GM23338 (cell line): ENCODE data around the gene COL6A3. TPM values are rescaled to one million over a fixed set of nuclear protein-coding genes. Genes with fewer than 3 reads are reported as not detected.
"Not testable (repeated sequence)": the region's sequence is repeated elsewhere in the genome, so short reads cannot be mapped to it uniquely, and the experiment has no call there.

Experiments
- ATAC-seq: fragments of 200-7000 bp; cut with Tn5 transposase; 3 replicates; pipeline ENCODE4 v1.9.1; 2020
- DNase-seq: peaks from one replicate; pipeline ENCODE4 v3.0.0-alpha.2; 2015; ENCODE audit warnings: low spot score
- H2AFZ ChIP-seq: fragments of 200-600 bp; sonication (generic); 2 replicates; pipeline ENCODE4 v1.8.0; 2016; ENCODE audit warnings: antibody characterized with exemption, mild to moderate bottlenecking, moderate library complexity
- H3F3A ChIP-seq: fragments of 200-600 bp; sonication (generic); replicated peaks from 2 replicates; pipeline ENCODE4 v1.8.0; 2017; ENCODE audit warnings: antibody characterized with exemption, mixed run types, low read depth
- H3K27ac ChIP-seq: fragments of 200-600 bp; sonication (generic); 2 replicates; pipeline ENCODE4 v1.6.1; 2016; ENCODE audit warnings: low read depth
- H3K27me3 ChIP-seq: fragments of 200-600 bp; sonication (generic); 2 replicates; pipeline ENCODE4 v1.8.0; 2016; ENCODE audit warnings: mild to moderate bottlenecking, mixed run types, moderate library complexity; ENCODE audit not compliant: insufficient read depth
- H3K36me3 ChIP-seq: fragments of 200-600 bp; sonication (generic); 2 replicates; pipeline ENCODE4 v1.8.0; 2016; ENCODE audit warnings: mild to moderate bottlenecking; ENCODE audit not compliant: insufficient read depth
- H3K4me1 ChIP-seq: fragments of 200-600 bp; sonication (generic); 2 replicates; pipeline ENCODE4 v1.8.0; 2016; ENCODE audit warnings: mild to moderate bottlenecking, moderate library complexity; ENCODE audit not compliant: insufficient read depth
- H3K4me2 ChIP-seq: fragments of 200-600 bp; sonication (generic); 2 replicates; pipeline ENCODE4 v1.7.1; 2017; ENCODE audit warnings: mixed run types
- H3K4me3 ChIP-seq: fragments of 200-600 bp; sonication (generic); 2 replicates; pipeline ENCODE4 v1.6.1; 2016; ENCODE audit warnings: mixed run types
- H3K79me2 ChIP-seq: fragments of 200-600 bp; sonication (generic); replicated peaks from 2 replicates; pipeline ENCODE4 v1.8.0; 2017; ENCODE audit warnings: mild to moderate bottlenecking; ENCODE audit not compliant: insufficient read depth
- H3K9me2 ChIP-seq: fragments of 200-600 bp; sonication (generic); 2 replicates; pipeline ENCODE4 v1.8.0; 2017; ENCODE audit not compliant: insufficient read depth
- H4K20me1 ChIP-seq: fragments of 200-600 bp; sonication (generic); replicated peaks from 2 replicates; pipeline ENCODE4 v1.8.0; 2017; ENCODE audit warnings: mild to moderate bottlenecking; ENCODE audit not compliant: insufficient read depth
- H3K27ac Mint-ChIP-seq: 2 replicates; pipeline ENCODE4 v1.8.0; 2020; ENCODE audit warnings: inconsistent platforms, mild to moderate bottlenecking, moderate library complexity, mixed read lengths
- H3K27me3 Mint-ChIP-seq: 3 replicates; pipeline ENCODE4 v1.8.0; 2022; ENCODE audit warnings: low read depth, mild to moderate bottlenecking, moderate library complexity, mixed read lengths, inconsistent platforms; ENCODE audit not compliant: insufficient read depth, poor library complexity
- H3K36me3 Mint-ChIP-seq: 3 replicates; pipeline ENCODE4 v1.8.0; 2021; ENCODE audit warnings: low read depth, mild to moderate bottlenecking, inconsistent platforms, moderate library complexity, mixed read lengths
- H3K4me1 Mint-ChIP-seq: 3 replicates; pipeline ENCODE4 v1.8.0; 2020; ENCODE audit warnings: mild to moderate bottlenecking, inconsistent platforms, mixed read lengths
- H3K4me3 Mint-ChIP-seq: 3 replicates; pipeline ENCODE4 v1.8.0; 2021; ENCODE audit warnings: moderate library complexity, mild to moderate bottlenecking, inconsistent platforms, mixed read lengths
- H3K9me3 Mint-ChIP-seq: 3 replicates; pipeline ENCODE4 v1.8.0; 2020; ENCODE audit warnings: moderate library complexity, mild to moderate bottlenecking, inconsistent platforms, mixed read lengths
- CTCF ChIP-seq, 2 experiments: fragments of 200-600 bp in 1 of 2; sonication (generic) in 1 of 2; conservative IDR thresholded peaks; 2 replicates each; pipeline versions ENCODE4 v1.5.1 to v1.6.1; 2016 to 2017; ENCODE audit warnings: antibody characterized with exemption in 2 of 2, low read depth in 2 of 2, mild to moderate bottlenecking in 2 of 2, moderate library complexity in 1 of 2
- ETS1 ChIP-seq: IDR thresholded peaks from 2 replicates; pipeline ENCODE4 v1.6.1; 2016; ENCODE audit warnings: antibody characterized with exemption
- EZH2 ChIP-seq: fragments of 200-600 bp; sonication (generic); IDR thresholded peaks from one replicate; pipeline ENCODE4 v1.8.0; 2017; ENCODE audit warnings: antibody characterized with exemption, mild to moderate bottlenecking, low read depth; ENCODE audit not compliant: unreplicated experiment
- EZH2phosphoT487 ChIP-seq: fragments of 200-600 bp; sonication (generic); IDR thresholded peaks from one replicate; pipeline ENCODE4 v1.8.1; 2018; ENCODE audit warnings: antibody characterized with exemption; ENCODE audit not compliant: unreplicated experiment
- POLR2AphosphoS5 ChIP-seq: IDR thresholded peaks from 2 replicates; pipeline ENCODE4 v1.6.1; 2016; ENCODE audit warnings: antibody characterized with exemption, low read depth
- REST ChIP-seq: IDR thresholded peaks from one replicate; pipeline ENCODE4 v1.6.1; 2018; ENCODE audit warnings: antibody characterized with exemption; ENCODE audit not compliant: unreplicated experiment
- ZNF331 ChIP-seq: fragments of 250-450 bp; sonication (Bioruptor Pico); IDR thresholded peaks from 2 replicates; pipeline ENCODE4 v1.5.0; 2020; ENCODE audit warnings: low read depth, mild to moderate bottlenecking, moderate library complexity
- polyA plus RNA-seq: library from polyadenylated mRNA; unstranded; fragments of >200 nt; fragmentation: Nextera tagmentation; extraction: Ambion mirVana; gene quantifications from 2 replicates; pipeline ENCODE4 v1.2.1, GENCODE V29; 2016
- total RNA-seq: library from RNA; depleted of rRNA; stranded (reverse); fragments of >200 nt; shearing (Covaris generic); gene quantifications from 2 replicates; pipeline ENCODE4 v1.2.3, GENCODE V29; 2014

Gene COL6A3
- total and polyA plus RNA-seq, 2 experiments from 2014 or later = 1.2 to 7.3 TPM

GRCh38 chr2:237304763-237305514 lies 109.0 kb downstream of the COL6A3 start (continued):
- TF ChIP-seq ETS1 (no peak), CTCF (conservative IDR thresholded peaks at IDR 0.05; ENCODE audit: low read depth in 2 of 2) (no peak), EZH2 (no peak), EZH2phosphoT487 (no peak), ZNF331 (CRISPR knock-in tag) (no peak), POLR2AphosphoS5 (no peak), REST (no peak)

GRCh38 chr2:237303244-237303643 lies 110.7 kb downstream of the COL6A3 start:
- H3K4me3 ChIP-seq, H3K4me3 Mint-ChIP-seq, H3K4me1 ChIP-seq, H3K79me2 ChIP-seq, DNase-seq, H3K27ac Mint-ChIP-seq, H3K27me3 Mint-ChIP-seq, H3K4me1 Mint-ChIP-seq, H3K27ac ChIP-seq, H3K4me2 ChIP-seq, H3K9me2 ChIP-seq, H3F3A ChIP-seq, H4K20me1 ChIP-seq, H2AFZ ChIP-seq, ATAC-seq, H3K36me3 ChIP-seq, H3K27me3 ChIP-seq: not testable (repeated sequence)
- Mint-ChIP-seq H3K36me3 (peaks cover 18% of the 10 kb centered on the region), H3K9me3 (peaks cover 32% of the 10 kb centered on the region)
